Measurements from ENCODE around the gene ATP13A4.

- TF ChIP-seq CTCF (IDR thresholded peaks at IDR 0.05 in 4 of 5, conservative IDR thresholded peaks at IDR 0.05 in 1 of 5): no peak
- no peak for TF ChIP-seq POLR2A (IDR thresholded peaks at IDR 0.05)
Measured at GRCh38 chr3:193574488-193575070, 19.9 kb upstream of the ATP13A4 start.

All from gastrocnemius medialis (tissue), 4 donors.